Prostate gland (tissue), 2 donors: ENCODE data around the gene SLC66A2.

Source experiments
- POLR2A ChIP-seq: fragments of 450-650 bp; IDR thresholded peaks from one replicate; pipeline ENCODE4 v1.6.1; 2016; ENCODE audit warnings: antibody characterized with exemption, mild to moderate bottlenecking
- POLR2AphosphoS5 ChIP-seq: sonication (generic); formaldehyde crosslinking; IDR thresholded peaks from one replicate; pipeline ENCODE4 v1.6.1; 2017; ENCODE audit warnings: antibody characterized with exemption
- TF ChIP-seq, protein P1 (sequence below), 4 experiments: fragments of 200-600 bp in 2 of 4; fragments of 450-650 bp in 2 of 4; sonication (generic) in 2 of 4; IDR thresholded peaks; 1 replicate in 3 of 4; 2 replicates in 1 of 4; pipeline ENCODE4 v1.5.1; 2016 to 2019; ENCODE audit warnings: antibody characterized with exemption in 4 of 4, mild to moderate bottlenecking in 2 of 4, moderate library complexity in 2 of 4

DNA sequence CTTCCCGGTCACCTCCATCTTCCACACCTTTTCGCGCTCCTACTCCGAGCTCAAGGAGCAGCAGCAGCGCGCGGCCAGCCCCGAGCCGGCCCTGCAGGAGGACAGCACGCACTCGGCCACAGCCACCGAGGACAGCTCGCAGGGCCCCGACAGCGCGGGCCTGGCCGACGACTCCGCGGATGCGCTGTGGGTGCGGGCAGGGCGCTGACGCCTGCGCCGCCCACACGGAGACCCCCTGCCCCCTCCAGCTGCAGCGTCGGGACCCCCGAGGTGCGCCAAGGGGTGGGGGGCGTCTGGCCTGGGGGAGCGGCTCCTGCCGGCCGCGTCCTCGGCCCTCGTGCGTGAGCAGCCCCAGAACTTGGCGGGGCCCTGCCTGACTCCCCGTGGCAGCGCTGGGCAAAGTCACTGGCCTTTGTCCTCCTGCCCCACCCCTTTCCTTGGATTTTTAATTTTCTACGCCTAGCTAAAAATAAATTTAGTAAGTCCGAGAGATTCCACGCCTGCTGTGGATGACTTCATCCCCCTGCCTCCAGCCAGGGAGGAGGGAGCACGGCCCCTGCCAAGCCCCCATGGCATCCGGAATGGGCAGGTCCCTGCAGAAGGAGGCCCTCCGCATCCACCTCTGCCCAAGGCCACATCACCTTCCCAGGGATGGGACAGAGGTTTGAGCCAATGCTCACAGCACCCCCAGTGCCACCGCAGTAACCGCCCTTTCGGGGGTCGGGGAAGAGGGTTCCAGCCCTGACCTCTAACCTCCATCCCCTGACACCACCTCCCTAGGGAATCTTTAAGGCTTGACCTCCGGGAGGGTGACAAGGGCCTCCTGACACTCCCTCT, 51.6 kb downstream of the SLC66A2 start:
- TF ChIP-seq POLR2A: no peak
- TF ChIP-seq, protein P1, sequence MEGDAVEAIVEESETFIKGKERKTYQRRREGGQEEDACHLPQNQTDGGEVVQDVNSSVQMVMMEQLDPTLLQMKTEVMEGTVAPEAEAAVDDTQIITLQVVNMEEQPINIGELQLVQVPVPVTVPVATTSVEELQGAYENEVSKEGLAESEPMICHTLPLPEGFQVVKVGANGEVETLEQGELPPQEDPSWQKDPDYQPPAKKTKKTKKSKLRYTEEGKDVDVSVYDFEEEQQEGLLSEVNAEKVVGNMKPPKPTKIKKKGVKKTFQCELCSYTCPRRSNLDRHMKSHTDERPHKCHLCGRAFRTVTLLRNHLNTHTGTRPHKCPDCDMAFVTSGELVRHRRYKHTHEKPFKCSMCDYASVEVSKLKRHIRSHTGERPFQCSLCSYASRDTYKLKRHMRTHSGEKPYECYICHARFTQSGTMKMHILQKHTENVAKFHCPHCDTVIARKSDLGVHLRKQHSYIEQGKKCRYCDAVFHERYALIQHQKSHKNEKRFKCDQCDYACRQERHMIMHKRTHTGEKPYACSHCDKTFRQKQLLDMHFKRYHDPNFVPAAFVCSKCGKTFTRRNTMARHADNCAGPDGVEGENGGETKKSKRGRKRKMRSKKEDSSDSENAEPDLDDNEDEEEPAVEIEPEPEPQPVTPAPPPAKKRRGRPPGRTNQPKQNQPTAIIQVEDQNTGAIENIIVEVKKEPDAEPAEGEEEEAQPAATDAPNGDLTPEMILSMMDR (IDR thresholded peaks at IDR 0.05): no peak
- TF ChIP-seq POLR2AphosphoS5: no peak
